HG03342 (cell line): Measurements from ENCODE around the gene TMIGD3.

Experiments used
- ATAC-seq: cut with Tn5 transposase; IDR thresholded peaks from one replicate; pipeline ENCODE4 v1.9.1; 2021; ENCODE audit warnings: mild to moderate bottlenecking, moderate library complexity; ENCODE audit not compliant: unreplicated experiment

TMIGD3 gene

GRCh38 chr1:111476761-111477309 is 26.6 kb downstream of the TMIGD3 start:
- peak; percentile 57 for ATAC-seq

GRCh38 chr1:111476214-111476613 is 27.2 kb downstream of the TMIGD3 start:
- no peak for ATAC-seq

GRCh38 chr1:111475701-111476100 is 27.7 kb downstream of the TMIGD3 start:
- ATAC-seq = no peak

- ATAC-seq = no peak
These were observed 28.9 kb downstream of the TMIGD3 start for GRCh38 chr1:111474521-111474920.

- no peak for ATAC-seq
These were observed 29.3 kb downstream of the TMIGD3 start for GRCh38 chr1:111474106-111474505.

GRCh38 chr1:111471538-111471937 is 31.9 kb downstream of the TMIGD3 start:
- ATAC-seq = no peak

- ATAC-seq = no peak
These were observed 32.4 kb downstream of the TMIGD3 start for GRCh38 chr1:111471012-111471411.

GRCh38 chr1:111470596-111470995 is 32.8 kb downstream of the TMIGD3 start:
- no peak for ATAC-seq

GRCh38 chr1:111469539-111469938 is 33.9 kb downstream of the TMIGD3 start:
- ATAC-seq = no peak

GRCh38 chr1:111468717-111469100 is 34.7 kb downstream of the TMIGD3 start:
- ATAC-seq = no peak

GRCh38 chr1:111467865-111468716 is 35.3 kb downstream of the TMIGD3 start:
- no peak for ATAC-seq

GRCh38 chr1:111466480-111466879 is 37.0 kb downstream of the TMIGD3 start:
- ATAC-seq = no peak

GRCh38 chr1:111465754-111466153 is 37.7 kb downstream of the TMIGD3 start:
- ATAC-seq = no peak

GRCh38 chr1:111463029-111463683 is 40.3 kb downstream of the TMIGD3 start:
- ATAC-seq = no peak

- ATAC-seq = no peak
These were observed 40.9 kb downstream of the TMIGD3 start for GRCh38 chr1:111462370-111463028.

GRCh38 chr1:111461765-111462164 is 41.7 kb downstream of the TMIGD3 start:
- ATAC-seq = no peak

- ATAC-seq = no peak
These were observed 47.8 kb downstream of the TMIGD3 start for GRCh38 chr1:111455642-111456031.

- no peak for ATAC-seq
These were observed 48.4 kb downstream of the TMIGD3 start for GRCh38 chr1:111454859-111455641.

- ATAC-seq = no peak
These were observed 49.7 kb downstream of the TMIGD3 start for GRCh38 chr1:111453706-111454105.

- ATAC-seq = no peak
These were observed 50.9 kb downstream of the TMIGD3 start for GRCh38 chr1:111452581-111452980.

GRCh38 chr1:111450185-111450584 is 53.2 kb downstream of the TMIGD3 start:
- ATAC-seq = no peak
